ENCODE results near the gene SERPINE3.

Gene SERPINE3

DNA sequence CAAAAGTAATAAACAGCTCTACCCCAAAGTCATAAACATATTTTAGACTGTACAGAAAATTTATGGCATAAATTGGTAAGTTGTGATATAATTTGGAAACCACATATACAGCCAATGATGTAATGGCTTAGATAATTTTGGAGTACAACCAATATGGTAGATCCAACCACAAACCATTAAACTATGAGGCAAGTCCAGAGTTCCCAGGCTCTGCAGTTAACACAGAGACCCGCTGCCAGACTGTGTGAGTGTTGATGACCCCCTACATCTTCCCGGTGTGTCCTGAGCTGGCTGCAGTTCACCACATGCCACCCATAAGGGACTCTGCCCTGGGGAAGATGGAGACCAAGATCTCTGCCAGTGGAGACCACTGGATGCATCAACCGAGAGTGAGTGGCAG is 9.9 kb upstream of the SERPINE3 start:
- no peak for DNase-seq

DNA sequence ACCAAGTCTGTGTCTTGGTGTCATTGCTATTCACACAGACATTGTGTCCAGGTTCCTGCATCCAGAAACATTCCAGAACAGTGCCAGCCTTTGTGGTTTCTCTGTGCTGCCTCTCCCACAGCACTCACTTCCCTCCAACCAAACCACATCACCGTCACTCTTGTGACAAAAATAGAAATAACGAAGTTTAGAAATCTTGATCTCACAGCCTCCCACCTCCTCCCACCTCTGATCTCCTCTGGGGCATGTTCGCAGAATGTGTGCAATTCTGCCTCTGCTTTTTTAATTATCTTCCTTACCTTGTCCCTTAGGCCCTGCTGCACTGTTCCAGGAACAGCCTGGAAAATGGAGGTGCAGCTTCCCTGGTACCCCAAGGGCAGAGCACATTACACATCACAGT is 8.7 kb upstream of the SERPINE3 start:
- DNase-seq: no peak

DNA sequence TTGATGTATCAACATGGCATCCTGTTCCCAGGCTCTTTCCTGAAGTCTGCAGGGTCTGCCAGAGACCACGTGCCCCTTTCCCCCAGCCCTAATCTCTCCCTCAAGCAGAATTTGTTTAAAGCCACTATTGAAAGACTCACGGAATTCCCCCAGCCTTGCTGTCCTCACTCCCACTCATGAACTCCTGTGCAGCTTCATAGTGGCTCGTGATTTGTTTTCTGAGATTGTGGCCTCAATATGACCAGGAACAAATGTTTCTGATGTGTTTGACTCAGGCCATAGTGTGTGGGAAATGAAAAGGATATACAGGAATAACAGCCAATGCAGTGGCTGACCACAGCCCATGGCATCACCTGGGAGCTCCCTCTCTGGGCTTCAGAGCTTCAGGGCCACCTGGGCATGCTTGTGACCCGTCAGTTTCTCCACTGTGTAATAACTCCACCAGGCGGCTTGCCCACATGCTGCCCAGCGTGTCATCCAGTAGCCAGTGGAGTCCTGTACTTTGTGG is 8.1 kb upstream of the SERPINE3 start:
- no peak for DNase-seq

DNA sequence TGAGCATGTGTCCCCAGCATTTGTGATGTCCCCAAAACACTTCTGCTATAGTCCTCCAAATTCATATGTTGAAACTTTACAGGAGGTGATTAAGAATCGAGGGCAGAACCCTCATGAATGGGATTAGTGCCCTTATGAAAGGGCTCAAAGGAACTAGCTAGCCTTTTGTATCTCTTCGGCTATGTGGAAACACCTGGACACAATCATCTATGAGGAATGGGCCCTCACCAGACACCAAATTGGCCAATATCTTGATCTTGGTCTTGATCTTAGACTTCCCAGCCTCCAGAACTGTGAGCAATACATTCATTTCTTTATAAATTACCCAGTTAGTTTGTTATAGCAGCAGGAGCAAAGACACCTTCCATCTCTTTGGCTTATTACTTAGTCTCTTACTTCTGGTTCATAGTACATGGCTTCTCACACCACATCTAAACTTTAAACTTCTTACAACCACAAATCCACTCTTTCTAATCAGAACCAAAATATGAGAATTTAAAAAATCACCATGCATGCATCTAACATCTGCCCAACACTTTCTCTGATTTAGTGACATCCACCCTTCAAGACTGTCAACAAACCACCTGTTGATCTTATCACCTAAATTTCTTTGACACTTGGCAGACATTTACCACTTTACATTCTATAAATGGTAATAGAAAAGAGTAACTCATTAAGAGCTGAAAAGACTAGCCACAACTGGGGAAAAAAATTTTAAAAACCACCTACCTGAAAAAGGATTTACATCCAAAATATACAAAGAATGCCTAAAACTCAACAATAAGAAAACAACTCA is 6.7 kb upstream of the SERPINE3 start:
- DNase-seq: no peak

DNA sequence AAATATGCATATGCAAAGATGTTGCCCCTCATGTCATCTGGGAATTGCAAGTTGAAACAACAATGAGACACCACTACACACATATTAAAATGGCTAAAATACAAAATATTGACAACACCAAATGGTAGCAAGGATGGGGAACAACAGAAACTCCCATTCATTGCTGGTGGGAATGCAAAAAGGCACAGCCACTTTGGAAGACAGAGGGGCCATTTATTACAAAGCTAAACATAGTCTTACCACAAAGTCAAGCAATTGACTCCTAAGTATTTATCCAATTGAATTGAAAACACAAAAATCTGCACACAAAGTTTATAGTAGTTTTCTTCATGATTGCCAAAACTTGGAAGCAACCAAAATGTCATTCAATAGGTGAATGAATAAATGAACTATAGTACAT is 6.1 kb upstream of the SERPINE3 start:
- no peak for DNase-seq

DNA sequence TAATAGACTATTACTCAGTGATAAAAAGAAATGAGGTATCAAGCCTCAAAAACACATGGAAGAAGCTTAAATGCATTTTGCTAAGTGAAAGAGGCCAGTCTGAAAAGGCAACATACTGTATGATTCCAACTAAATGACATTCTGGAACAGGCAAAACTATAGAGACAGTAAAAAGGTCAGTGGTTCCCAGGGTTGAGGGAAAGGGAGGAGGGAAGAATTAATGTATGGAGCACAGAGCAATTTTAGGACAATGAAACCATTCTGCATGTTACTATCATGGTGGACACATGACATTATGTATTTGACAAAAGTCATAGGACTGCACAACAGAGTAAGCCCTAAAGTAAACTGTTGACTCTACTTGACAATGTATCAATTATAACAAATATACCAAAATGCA is 5.7 kb upstream of the SERPINE3 start:
- no peak for DNase-seq

DNA sequence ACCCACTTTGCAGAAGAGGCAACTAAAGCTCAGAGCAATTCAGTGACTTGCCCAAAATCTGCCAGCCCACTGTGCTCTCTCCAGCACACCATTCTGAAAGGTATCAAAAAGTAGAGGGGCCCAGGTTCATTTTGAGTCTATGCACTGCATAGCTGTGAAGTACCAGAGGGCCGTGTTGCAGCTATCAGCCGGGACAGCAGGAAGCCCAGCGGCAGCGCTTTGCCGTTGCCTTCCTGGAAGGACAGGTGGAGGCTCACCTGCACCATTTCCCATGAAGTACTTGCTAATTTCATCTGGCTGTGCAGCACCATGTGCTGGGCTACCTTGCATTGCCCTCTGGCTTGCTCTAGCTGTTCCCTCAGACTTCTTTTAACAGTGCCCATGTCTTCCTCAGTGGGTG is 2.7 kb upstream of the SERPINE3 start:
- no peak for DNase-seq

DNA sequence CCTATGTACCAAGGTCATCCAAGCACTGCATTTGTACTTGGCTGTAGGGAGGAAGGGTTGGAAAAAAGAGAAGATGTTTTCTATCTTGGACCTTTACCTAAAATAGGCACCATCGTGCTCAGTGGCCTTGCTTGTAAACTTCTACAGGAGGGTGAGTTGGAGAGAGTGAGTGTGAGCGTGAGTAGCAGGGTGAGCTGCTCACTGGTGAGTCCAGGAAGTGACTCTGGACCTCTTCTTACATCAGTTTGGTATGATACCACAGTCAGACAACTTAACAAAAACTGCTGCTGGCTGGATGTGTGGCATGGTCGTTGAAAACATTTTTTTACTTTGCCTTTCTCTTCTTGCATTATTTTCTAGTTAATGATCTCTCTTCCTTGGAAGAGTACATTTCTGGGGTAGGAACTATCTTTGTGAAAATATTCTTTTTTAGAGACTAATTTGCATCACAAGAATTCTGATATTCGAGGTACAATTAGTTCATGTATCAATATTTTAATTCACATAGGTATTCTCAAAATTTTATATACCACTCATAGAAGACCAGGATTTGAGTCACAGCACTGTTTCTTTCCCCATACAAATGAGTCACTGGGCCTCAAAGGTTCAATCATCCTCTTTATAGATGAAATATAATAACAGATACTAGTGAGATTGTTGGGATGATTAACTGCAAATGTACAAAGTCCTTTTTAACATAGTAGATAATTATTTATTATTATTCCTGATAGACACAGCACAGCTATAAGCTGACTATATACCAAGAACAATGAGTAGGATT is 651 bp downstream of the SERPINE3 start:
- DNase-seq: no peak

DNA sequence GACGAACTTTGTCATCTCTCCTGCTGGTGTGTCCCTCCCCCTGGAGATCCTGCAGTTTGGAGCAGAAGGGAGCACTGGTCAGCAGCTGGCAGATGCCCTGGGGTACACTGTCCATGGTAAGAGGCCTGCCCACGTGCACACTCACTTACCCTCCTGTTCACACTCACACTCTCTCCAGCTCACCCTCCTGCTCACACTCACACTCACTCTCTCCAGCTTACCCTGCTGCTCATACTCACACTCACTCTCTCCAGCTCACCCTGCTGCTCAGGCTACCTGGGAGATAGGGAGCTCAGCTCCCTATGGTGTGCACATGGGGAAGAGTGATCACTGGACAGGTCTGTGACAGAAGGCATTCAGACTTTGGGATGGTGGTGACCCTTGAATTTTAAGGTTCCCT is 1.7 kb downstream of the SERPINE3 start:
- DNase-seq: no peak

DNA sequence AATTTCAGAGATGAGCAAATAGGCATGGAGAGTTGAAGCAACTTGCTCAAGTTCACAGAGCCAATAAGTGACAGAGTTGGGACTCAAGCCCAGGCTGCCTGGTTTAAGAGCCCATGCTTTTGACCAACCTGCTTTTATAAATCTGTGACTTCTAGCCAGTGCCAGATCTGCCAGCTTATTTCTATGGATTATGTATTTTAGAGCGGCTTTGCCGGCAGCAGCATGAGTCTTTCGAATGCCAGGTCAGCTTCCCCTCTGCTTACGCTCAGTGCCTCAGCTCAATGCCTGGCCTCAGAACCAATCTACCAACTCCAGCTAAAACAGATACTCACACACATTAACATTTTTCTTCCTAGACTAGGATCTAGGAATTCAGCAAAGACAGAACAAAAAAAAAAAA is 2.3 kb downstream of the SERPINE3 start:
- DNase-seq: no peak

DNA sequence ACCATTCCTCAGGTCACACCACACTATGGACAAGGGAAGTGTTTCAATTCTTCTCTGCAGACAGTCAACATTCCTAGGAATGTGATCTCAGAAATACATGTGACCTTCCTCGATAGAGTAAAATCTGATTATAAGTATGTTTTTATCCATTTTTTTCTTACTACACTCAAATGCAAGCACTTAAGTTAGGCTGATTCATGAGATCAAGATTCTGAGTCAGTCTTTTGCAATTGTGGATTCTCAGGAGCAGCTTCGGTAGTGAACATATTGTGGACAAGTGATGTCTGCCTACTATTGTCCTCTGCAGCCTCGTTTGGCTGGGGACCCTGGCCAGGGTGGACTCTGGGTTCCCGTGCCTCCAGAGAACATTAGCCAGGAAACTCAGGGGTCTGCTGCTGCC is 3.2 kb downstream of the SERPINE3 start:
- DNase-seq: no peak

DNA sequence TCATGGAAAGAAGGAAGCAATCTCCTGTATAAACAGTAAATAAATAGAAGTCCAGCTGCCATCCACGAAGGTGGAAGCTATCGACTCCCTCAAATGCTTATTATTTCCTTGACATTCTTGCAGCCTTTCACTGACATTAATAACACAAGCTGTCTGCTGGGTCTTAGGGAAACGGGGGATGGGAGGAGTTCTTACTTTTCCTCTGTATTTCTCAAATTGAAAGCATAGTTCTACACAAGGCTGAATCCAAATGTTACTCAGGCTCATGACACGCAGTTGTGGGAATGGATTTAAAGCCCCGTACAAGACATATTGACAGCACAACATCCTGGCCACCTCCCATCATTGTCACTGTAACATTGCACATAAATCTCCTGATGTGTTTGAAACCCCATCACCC is 4.0 kb downstream of the SERPINE3 start:
- DNase-seq: no peak

DNA sequence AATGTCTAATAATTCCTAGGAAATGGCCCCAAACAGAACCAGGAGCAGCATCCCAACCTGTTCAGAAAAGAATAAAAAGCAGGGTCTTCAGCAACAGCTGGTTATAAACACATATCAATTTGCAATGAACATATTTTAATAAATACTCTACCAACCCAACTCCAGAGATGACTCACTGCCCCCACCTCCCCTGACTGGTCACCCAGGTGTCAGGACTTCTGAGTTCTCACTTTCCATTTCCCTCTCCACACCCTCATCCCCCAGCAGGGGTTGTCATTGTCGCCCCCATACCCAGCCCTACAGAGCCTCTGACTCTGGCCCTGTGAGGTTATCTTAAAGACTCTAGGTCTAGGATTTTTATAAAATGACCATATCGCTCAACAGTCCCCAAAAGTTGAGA is 6.9 kb downstream of the SERPINE3 start:
- no peak for DNase-seq

DNA sequence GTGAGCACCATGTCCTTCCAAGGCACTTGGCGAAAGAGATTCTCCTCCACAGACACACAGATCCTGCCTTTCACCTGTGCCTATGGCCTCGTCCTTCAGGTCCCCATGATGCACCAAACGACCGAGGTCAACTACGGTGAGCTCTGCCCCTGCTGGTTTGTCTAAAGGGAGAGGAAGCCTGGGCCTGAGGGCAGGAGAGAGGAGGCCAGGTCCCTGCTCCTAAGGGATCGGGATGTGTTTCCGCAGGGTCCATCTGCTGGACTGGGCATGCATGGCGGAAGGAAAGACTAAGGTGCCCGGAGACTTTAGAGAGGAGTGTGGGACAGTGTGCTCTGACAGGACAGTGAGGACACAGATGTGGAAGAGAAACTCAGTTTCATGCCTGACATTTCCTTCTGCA is 7.6 kb downstream of the SERPINE3 start:
- no peak for DNase-seq

DNA sequence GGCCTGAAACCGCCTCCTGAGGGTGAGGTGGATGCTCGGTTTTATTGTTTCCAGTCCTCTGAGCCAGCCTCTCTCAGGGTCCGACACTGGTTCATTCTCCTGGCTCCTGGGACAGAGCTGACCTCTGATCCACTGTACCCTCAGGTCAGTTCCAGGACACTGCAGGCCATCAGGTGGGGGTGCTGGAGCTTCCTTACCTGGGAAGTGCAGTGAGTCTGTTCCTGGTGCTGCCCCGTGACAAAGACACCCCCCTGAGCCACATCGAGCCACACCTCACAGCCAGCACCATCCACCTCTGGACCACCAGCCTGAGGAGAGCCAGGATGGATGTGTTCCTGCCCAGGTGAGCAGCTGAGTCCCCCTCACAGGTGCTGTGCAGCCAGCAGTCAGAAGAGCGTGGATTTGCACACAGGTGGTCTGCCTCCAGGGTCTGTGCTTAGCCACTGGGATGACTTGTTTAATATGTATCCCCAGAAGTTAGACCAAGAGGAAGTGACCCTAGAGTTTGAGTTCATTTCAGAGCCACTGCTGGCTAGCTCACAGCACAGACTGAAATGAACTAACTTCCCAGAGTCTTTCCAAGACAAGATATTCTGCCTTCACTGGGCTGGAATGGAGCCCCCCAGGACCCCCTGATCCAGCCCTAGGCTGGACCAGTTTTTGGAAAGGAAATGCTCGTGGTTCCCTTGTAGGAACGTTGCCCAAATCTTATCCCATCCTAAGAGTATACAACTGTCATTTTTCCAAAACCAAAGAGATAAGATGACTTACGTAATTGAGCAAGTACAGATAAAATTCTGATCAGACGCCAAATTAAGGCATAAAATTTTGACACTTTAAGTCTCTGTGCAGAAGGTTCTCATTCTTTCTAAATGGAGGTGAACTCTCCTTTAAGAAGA is 8.8 kb downstream of the SERPINE3 start:
- no peak for DNase-seq

DNA sequence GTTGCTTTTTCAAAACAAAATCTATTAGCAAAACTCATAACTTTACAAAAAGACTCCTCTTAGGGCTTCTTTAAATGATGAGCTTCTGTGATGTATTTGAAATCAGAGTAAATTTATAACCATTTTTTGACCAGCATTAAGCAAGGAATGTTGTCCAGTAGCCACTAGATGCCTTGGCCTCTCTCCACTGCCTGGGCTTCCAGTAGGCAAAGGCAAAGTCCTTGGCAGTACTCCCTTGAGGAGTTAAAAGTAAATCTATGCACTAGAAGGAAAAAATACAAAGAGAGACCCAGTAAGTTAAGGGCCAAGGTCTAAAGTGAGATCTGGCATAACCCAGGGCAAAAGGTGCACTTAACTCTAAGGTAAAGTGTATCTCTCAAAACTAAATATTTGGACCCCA is 9.5 kb downstream of the SERPINE3 start:
- no peak for DNase-seq

DNA sequence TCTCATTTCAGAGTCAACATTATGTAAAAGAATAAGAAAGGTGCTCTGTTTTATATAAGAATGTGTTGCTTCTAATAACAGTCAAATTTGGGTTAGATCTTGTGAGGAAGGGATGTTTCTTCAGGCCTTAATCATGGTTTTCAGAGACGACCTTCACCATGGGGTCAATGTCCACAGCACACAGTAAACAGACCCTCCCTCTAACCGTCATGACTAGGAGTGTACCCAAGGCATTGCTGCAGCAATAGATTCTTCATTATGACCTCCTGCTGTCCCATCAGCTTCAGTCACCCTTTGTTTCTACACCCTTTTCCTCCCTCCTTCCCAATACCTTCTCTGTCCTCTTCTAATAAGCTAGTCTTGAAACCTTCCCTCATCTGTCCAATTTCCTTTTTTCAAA is 15.7 kb downstream of the SERPINE3 start:
- no peak for DNase-seq

DNA sequence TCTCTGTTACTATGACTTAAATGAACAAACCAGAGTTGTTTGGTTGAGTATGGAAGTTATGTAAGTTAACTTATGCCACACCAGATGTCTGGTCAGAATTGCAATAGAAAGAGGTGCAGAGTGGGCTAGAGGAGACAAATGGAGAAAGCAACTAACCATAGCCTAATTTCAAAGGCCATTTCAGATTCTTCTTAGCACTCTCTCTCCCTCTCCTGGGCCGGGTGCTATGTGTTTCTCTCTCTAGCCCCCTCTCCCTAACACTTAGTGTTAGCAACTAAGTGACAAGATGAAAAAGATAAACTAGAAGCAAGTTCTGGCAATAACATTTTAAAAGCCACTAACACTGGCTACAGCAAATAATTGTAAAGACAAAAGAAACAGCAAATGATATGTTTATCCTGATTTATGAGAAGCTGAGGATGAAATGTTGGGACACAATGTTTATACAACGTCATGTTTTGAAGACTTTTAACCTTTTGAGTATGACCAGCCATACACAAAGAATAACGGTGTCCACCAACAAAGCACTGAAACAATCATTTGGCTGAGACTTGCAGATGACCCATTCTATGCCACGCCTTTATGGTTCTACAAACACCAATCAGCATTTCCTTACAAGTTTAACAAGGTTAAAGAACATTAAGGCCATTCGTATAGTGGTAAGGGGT is 18.6 kb downstream of the SERPINE3 start:
- no peak for DNase-seq

DNA sequence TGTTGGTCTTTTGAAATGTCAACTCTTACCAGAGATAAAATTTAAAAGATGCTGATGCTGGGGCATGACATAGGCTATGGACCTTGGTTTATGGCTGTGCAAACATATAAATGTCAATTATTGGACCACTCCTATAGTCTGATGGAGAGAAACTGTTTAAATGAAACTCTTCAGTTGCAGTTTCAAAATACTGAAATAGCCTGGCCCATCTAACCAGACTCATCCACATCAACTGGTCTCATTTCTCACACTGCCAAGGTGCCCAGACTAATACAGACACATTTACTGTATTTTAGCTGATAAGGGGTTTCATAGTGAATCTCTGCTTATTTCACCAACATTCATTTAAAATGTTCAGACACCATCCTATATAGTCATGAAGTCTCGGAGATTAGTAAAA is 19.9 kb downstream of the SERPINE3 start:
- DNase-seq: no peak

DNA sequence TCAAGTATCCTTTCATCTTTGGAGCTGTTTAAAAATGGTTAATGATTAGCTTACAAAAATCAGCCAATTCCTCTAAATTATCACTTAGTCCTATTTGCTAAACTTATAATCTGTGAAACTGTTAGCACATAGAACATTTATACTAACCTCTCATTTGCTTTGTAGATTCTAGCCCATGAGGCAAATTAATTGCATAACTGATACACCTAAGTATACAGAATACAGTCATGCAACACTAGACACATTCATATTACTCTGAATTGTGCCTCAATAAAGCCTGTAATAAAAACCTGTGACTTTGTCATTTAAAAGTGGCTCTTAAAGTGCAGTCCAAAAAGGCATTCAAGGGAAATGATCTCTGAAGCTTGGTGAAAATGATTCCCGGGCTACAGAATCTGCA is 21.0 kb downstream of the SERPINE3 start:
- no peak for DNase-seq

DNA sequence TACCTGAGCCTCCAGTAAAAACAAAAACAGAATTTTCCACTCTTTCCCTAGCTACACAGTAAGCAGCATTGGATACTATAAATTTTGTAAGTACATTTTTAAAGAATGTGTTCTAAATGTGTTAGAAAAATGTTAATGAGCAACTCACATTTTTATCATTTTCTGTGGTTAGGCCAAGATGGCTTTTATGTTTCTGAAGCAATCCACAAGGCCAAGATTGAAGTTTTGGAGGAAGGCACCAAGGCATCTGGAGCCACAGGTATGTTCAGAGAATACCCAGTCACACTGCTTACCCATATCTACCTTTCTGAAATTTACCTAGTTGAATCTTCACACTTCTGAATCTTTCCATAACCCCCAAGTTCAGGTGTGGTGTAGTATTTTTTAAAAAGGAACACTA is 21.6 kb downstream of the SERPINE3 start:
- DNase-seq: no peak

DNA sequence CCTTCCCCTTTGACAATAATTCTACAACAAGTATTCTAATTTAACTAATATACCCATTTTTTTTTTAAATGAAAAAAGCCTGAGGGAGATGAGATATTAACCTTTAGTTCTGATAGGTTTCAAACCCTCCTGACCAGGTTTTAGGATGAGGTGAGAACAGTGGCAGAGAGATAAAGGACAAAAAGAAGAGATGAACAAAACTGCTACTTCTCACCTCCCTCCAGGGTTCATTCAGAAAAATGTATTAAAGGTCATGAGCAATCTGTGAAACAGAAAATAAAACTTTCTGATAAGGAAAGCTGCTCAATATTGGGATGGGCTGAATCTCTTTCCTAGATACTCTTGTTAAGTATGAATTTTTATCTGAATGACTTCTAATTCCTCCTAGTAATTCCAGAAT is 24.1 kb downstream of the SERPINE3 start:
- no peak for DNase-seq
